GM19397 (cell line): ENCODE results near the gene MRGPRX3.

Source experiments
- ATAC-seq: cut with Tn5 transposase; IDR thresholded peaks from one replicate; pipeline ENCODE4 v1.9.1; 2021; ENCODE audit warnings: mild to moderate bottlenecking, moderate library complexity; ENCODE audit not compliant: unreplicated experiment

MRGPRX3 gene

GRCh38 chr11:18151581-18151980 lies 19.2 kb downstream of the MRGPRX3 start:
- no peak for ATAC-seq

GRCh38 chr11:18168372-18168771 lies 36.0 kb downstream of the MRGPRX3 start:
- ATAC-seq, result no peak

DNA sequence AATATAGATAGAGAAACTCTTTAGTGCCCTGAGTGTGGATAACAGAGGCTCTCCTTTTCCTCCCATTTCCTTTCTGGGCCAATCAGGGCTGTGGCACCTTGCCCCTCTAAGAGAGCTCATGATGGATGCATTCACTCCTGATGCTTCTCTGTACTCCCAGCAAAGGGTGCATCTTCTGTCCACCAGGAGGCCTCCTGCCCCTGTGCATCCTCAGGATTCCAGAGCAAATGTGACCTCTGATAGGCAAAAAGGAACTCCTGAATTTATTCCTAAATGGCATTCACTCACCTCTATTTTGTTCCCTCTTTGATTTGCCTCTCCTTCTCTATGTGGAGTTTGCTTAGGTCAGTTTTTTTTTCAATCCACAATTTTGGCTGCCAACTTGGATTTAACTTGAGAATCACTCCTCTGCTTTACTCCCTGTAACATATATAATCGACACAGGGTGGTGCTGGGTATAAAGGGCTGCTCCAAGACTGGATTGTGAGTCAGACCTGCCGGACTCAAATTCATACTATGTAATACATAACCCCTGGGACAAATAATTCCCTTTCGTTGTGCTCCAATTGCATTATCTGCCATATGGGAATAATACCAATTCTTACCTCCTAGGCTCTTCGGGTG lies 39.1 kb downstream of the MRGPRX3 start:
- no peak for ATAC-seq

GRCh38 chr11:18172666-18173065 lies 40.3 kb downstream of the MRGPRX3 start, which contains the start of gene MRGPRX4:
Gene MRGPRX4, plus strand, starts transcription at chr11:18172837. Its CDS starts 420 bp downstream, at chr11:18173257.
- no peak for ATAC-seq

DNA sequence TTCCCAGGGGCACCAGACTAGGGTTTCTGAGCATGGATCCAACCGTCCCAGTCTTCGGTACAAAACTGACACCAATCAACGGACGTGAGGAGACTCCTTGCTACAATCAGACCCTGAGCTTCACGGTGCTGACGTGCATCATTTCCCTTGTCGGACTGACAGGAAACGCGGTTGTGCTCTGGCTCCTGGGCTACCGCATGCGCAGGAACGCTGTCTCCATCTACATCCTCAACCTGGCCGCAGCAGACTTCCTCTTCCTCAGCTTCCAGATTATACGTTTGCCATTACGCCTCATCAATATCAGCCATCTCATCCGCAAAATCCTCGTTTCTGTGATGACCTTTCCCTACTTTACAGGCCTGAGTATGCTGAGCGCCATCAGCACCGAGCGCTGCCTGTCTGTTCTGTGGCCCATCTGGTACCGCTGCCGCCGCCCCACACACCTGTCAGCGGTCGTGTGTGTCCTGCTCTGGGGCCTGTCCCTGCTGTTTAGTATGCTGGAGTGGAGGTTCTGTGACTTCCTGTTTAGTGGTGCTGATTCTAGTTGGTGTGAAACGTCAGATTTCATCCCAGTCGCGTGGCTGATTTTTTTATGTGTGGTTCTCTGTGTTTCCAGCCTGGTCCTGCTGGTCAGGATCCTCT lies 41.0 kb downstream of the MRGPRX3 start:
- ATAC-seq, result no peak
